Transverse colon (tissue), 4 donors: ENCODE results near the gene TGFB2.

Experiments used
- POLR2AphosphoS5 ChIP-seq, 3 donors: sonication (generic); formaldehyde crosslinking; IDR thresholded peaks; one replicate each; pipeline ENCODE4 v1.6.1; 2016; ENCODE audit warnings: antibody characterized with exemption in 3 of 3
- TF ChIP-seq, protein P1 (sequence below), 5 experiments: fragments of 200-600 bp in 3 of 5; fragments of 450-650 bp in 2 of 5; sonication (generic) in 3 of 5; IDR thresholded peaks; 1 replicate in 2 of 5; 2 replicates in 3 of 5; pipeline ENCODE4 v1.5.1; 2016 to 2017; ENCODE audit warnings: antibody characterized with exemption in 5 of 5, inconsistent platforms in 3 of 5, mild to moderate bottlenecking in 2 of 5, moderate library complexity in 1 of 5

DNA sequence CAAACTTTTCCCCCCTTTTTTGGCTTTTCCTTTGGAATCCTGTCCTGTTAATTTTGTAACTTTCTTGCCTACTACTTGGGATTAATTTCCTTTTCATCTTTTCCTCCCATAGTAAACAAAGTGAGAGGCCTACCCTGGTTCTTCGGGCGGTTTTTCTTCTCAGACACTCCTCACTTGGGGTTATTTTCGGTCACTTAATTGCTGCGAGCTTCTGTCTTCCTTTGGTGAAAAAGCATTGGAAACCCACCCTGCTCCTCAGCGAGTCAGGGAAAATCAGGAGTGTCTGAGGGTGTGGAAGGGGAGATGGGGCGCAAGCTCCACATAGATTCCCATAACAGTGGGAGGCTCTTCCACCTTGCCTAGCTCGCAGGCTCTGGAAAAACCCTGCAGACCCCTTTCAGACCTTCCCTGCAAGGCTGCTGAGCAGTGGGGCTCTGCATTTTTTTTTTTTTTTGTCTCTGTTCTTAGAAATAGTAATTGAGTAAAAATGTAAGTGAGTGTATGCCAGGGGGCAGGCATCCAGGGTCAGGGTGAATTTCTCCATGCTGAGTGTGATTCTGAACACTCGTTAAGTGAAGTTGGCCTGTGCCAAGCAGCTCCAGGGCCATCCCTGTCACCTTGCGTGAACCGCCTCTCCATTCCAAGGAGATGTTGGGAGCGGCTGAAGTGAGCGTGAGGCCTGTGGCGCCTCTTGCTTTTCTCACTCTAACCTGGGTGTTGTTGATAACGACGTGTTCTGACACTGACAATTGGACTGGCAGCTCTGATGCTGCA is 20.3 kb downstream of the TGFB2 start:
- TF ChIP-seq, protein P1, sequence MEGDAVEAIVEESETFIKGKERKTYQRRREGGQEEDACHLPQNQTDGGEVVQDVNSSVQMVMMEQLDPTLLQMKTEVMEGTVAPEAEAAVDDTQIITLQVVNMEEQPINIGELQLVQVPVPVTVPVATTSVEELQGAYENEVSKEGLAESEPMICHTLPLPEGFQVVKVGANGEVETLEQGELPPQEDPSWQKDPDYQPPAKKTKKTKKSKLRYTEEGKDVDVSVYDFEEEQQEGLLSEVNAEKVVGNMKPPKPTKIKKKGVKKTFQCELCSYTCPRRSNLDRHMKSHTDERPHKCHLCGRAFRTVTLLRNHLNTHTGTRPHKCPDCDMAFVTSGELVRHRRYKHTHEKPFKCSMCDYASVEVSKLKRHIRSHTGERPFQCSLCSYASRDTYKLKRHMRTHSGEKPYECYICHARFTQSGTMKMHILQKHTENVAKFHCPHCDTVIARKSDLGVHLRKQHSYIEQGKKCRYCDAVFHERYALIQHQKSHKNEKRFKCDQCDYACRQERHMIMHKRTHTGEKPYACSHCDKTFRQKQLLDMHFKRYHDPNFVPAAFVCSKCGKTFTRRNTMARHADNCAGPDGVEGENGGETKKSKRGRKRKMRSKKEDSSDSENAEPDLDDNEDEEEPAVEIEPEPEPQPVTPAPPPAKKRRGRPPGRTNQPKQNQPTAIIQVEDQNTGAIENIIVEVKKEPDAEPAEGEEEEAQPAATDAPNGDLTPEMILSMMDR (IDR thresholded peaks at IDR 0.05) = no peak
- no peak for TF ChIP-seq POLR2AphosphoS5 (IDR thresholded peaks at IDR 0.05)
